GM12864 (cell line): ENCODE results near the gene TEDC1.

Experiments
- DNase-seq: peaks from one replicate; pipeline ENCODE4 v3.0.0-alpha.2; 2011; ENCODE audit warnings: low read depth
- H3K4me3 ChIP-seq: 2 replicates; pipeline ENCODE4 v1.5.1; 2011; ENCODE audit warnings: mild to moderate bottlenecking, low read depth, low read length, control low read depth
- CTCF ChIP-seq: IDR thresholded peaks from 2 replicates; pipeline ENCODE4 v1.5.1; 2011; ENCODE audit warnings: low read depth, mild to moderate bottlenecking, moderate library complexity, low read length, control low read depth, inconsistent platforms; ENCODE audit errors: missing control alignments

Gene TEDC1

GRCh38 chr14:105532735-105533141 lies 41.7 kb downstream of the TEDC1 start:
- DNase-seq = no peak
- no peak overlapping the region for H3K4me3 ChIP-seq
- peak; percentile 73 for TF ChIP-seq CTCF

DNA sequence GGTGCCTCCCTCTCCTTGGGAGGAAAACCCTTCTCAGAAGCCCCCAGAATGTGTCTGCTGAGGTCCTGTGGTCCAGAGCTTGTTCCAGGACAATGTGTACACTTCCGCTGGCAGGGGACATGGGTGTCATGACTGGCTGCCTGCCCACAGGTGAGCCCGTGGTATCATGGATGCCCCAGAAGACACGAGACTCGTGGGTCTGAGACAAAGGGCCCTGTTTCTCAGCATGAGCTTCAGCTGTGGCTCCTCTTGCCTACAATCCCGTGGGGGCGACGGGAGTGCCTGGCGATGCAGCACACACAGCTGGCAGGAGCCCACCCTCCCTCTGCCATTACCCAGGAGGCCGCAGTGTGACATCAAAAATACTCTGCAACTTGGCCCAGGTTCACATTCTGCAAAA lies 42.3 kb downstream of the TEDC1 start:
- no peak overlapping the region for H3K4me3 ChIP-seq
- no peak for DNase-seq
- no peak for TF ChIP-seq CTCF

DNA sequence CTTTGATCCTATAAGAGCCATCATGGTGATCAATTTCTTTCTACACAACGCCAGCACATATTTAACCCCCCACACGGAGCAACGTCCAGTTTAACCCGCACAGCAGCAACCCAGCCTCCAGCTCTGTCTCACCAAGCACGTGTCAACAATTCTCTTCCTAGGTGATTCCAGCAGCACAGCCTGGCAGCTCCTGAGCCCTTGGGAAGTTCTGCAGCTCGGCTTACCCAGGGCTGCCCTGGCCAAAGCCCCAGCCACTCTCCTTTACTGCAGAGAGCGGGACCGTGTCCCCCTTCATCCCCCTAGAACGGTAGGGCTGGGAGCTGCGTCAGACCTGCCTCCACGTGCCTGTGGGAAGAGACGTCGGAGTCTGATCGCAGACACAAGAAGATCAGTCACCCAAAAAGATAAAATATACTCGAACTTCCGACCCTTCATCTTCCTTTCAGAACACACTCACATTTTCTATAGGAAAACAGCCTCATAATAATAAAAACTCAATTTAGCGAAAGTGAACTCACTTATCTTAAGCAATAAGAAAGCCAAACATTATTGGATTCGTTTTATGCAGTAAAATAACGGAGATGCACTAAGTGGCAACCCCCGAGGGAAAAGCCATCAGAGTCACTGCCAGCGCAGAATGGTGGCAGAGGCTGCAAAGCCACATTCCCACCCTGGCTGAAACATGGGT lies 42.9 kb downstream of the TEDC1 start:
- TF ChIP-seq CTCF = no peak
- H3K4me3 ChIP-seq = no peak overlapping the region
- DNase-seq = no peak

DNA sequence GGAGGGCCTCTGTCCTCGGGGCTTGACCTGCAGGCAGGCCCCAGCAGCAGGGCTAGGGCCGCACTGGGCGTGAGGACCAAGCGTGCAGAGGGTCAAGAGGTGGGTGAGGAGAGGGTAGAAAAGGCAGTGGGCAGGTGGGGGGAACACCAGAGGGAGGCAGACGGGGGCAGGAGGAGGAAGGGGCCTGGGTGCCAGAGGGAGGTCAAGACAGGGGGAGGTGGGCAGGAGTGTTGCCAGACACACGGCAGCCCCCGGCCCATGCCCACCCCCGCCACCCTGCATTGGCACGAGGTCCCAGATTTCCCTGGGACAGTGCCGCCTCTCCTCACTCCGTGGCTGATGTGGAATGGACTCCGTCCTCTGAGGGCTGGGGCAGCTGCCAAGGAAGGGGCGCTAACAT lies 43.5 kb downstream of the TEDC1 start:
- no peak overlapping the region for H3K4me3 ChIP-seq

GRCh38 chr14:105536051-105536450 lies 45.0 kb downstream of the TEDC1 start:
- DNase-seq = no peak
- TF ChIP-seq CTCF = no peak

More for the DNA sequence above, 43.5 kb downstream of the TEDC1 start:
- DNase-seq = no peak
- TF ChIP-seq CTCF = no peak

DNA sequence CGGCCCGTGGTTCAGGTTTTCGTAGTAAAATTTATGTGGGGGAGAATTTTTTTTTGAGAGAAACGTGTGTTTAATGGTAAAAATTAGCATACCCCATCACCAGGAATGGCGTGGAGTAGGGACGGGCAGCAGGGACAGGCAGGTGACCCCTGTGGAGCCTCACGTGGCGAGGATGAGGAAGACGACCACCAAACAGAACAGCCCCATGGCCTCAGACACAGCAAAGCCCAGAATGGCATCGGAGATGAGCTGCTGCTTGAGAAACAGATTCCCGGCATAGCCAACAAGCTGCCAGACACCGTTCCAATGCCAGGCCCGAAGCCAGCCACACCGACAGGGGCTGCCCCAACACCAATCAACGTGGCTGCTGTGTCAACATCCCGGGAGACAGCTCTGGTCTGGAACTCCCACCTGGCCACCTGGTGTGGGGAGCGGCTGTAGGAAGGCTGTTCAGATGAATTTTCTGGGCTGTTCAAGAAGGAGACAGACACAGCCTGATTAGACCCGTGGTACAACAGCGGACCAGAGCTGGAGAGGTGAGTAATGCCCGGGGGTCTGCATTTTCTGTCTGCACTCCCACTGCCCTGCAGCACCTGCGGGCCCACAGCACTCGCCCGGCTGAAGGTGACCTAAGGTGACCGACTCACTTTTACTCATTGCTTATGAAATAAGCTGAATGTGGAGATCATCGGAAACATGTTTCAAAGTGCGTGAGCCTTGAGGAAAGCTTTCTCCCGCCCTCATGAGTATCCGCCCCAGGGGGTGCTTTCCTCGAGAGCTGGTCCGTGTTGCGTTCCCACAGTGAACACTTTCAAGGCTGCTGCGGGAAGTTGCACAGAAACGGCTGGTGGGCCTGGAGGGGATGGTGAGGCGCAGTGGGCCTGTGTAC lies 45.9 kb downstream of the TEDC1 start:
- no peak overlapping the region for H3K4me3 ChIP-seq
- TF ChIP-seq CTCF = no peak
- no peak for DNase-seq

More at GRCh38 chr14:105536051-105536450, 45.0 kb downstream of the TEDC1 start:
- no peak overlapping the region for H3K4me3 ChIP-seq
